HFF-Myc (cell line): ENCODE measurements around the gene PCF11.

Source experiments
- DNase-seq: peaks from one replicate; pipeline ENCODE4 v3.0.0-alpha.2; 2011; ENCODE audit warnings: low read depth; ENCODE audit errors: extremely low read depth
- H3K4me3 ChIP-seq: replicated peaks from 2 replicates; pipeline ENCODE4 v1.5.1; 2011; ENCODE audit warnings: low read depth, mild to moderate bottlenecking, control low read depth, low read length
- TF ChIP-seq, protein P1 (sequence below): IDR thresholded peaks from 2 replicates; pipeline ENCODE4 v1.5.1; 2012; ENCODE audit warnings: mild to moderate bottlenecking, low read depth, low read length, control low read depth; ENCODE audit errors: missing control alignments

The PCF11 gene

DNA sequence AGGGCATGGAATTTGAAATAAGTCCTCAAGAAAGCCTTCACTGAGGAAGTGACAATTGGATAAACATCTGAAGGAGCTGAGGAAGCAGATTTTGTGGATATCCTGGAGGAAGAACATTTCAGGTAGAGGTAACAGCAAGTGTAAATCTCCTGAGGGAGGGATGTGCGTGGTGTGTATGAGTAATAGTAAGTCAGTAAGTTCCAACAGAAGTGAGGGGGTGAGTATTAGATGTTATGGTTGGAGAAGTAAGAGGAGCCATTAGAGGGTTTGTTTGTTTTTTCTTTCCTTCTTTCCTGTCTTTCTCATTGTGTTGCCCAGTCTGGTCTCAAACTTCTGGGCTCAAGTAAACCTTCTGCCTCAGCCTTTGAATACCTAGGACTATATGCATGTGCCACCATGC lies 65.6 kb downstream of the PCF11 start:
- TF ChIP-seq, protein P1, sequence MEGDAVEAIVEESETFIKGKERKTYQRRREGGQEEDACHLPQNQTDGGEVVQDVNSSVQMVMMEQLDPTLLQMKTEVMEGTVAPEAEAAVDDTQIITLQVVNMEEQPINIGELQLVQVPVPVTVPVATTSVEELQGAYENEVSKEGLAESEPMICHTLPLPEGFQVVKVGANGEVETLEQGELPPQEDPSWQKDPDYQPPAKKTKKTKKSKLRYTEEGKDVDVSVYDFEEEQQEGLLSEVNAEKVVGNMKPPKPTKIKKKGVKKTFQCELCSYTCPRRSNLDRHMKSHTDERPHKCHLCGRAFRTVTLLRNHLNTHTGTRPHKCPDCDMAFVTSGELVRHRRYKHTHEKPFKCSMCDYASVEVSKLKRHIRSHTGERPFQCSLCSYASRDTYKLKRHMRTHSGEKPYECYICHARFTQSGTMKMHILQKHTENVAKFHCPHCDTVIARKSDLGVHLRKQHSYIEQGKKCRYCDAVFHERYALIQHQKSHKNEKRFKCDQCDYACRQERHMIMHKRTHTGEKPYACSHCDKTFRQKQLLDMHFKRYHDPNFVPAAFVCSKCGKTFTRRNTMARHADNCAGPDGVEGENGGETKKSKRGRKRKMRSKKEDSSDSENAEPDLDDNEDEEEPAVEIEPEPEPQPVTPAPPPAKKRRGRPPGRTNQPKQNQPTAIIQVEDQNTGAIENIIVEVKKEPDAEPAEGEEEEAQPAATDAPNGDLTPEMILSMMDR = no peak
- H3K4me3 ChIP-seq = no peak overlapping the region
- no peak for DNase-seq

DNA sequence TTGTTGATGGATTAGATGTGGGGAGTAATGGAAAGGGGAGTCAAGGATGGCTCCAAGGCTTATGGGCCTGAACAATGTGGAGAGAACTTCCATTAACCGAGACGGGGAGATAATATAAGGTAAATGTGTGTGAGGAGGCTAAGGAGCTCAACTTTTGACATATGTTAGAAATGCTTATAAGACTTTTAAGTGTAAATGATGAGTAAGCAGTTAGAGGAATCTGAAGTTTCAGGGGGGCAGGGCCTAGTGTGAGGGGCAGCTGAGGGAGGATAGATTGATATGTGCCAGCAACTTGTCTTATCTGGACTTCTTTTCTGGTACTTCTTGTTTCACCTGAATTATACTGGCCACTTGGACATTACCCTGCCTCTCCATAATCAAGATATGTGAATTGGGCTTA lies 66.5 kb downstream of the PCF11 start:
- DNase-seq = no peak
- H3K4me3 ChIP-seq = no peak overlapping the region
- TF ChIP-seq, protein P1 = no peak

DNA sequence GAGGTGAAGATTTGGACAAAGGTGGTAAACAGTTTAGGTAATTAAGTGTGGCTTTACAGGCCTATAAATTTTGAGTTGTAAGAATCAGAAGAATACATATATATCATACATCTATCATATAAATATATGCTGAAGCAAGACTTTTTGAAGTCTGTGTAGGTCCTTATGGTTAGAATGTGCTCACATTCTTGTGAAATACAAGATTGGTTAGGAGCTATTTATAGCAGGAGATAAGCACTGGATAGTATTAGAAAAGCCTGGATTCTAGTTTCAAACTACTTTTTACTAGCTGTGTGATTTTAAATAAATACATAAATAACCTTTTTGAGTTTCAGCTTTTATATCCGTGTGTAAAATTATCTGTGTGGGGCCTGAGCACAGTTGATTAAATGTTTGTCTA lies 78.9 kb downstream of the PCF11 start:
- no peak overlapping the region for H3K4me3 ChIP-seq
- no peak for DNase-seq
- TF ChIP-seq, protein P1 = no peak
